Caco-2 (cell line): Measurements from ENCODE around the gene NARF. TPM values are rescaled to one million over a fixed set of nuclear protein-coding genes. Genes with fewer than 3 reads are reported as not detected.
A peak's percentile ranks its signal among the peaks of the same experiment; 100 is the strongest.

Experiments
- BruUV-seq: library from RNA; stranded (reverse); fragments of 400-500 nt; replicated peaks from 2 replicates; lab custom pipeline; 2021; lab: Mats Ljungman, UMichigan
- CTCF ChIA-PET: fragments of 300-600 bp; sonication (Branson Sonifier 250); formaldehyde crosslinking; loops from one replicate; lab custom pipeline; 2022; ENCODE audit warnings: antibody characterized with exemption; lab: Charles Lee
- POLR2A ChIA-PET: fragments of 300-600 bp; sonication (Branson Sonifier 250); formaldehyde crosslinking; loops from one replicate; lab custom pipeline; 2022; ENCODE audit warnings: antibody characterized with exemption; lab: Charles Lee
- DNase-seq, 2 experiments: peaks; one replicate each; pipeline versions ENCODE4 v3.0.0 to v3.0.0-alpha.2; 2020 to 2022
- H3K27me3 ChIP-seq: replicated peaks from 2 replicates; pipeline ENCODE4 v1.6.0; 2011; ENCODE audit warnings: low read length; ENCODE audit not compliant: control insufficient read depth, insufficient read depth
- H3K36me3 ChIP-seq: 2 replicates; pipeline ENCODE4 v1.5.1; 2011; ENCODE audit warnings: low read length; ENCODE audit not compliant: control insufficient read depth, insufficient read depth
- H3K4me1 ChIP-seq: fragments of 250-450 bp; sonication (Bioruptor Pico); 2 replicates; pipeline ENCODE4 v1.5.1; 2020; ENCODE audit warnings: mild to moderate bottlenecking
- H3K4me3 ChIP-seq: 2 replicates; pipeline ENCODE4 v1.5.1; 2011; ENCODE audit warnings: low read depth, mild to moderate bottlenecking, control low read depth, low read length
- H3K9me3 ChIP-seq: fragments of 250-450 bp; sonication (Bioruptor Pico); 2 replicates; pipeline ENCODE4 v1.5.1; 2020; ENCODE audit warnings: mild to moderate bottlenecking, moderate library complexity
- H3K27ac Mint-ChIP-seq: one replicate; pipeline ENCODE4 v1.8.0; 2022; ENCODE audit warnings: mixed read lengths; ENCODE audit not compliant: unreplicated experiment
- H3K27me3 Mint-ChIP-seq: one replicate; pipeline ENCODE4 v1.8.0; 2022; ENCODE audit warnings: mixed read lengths; ENCODE audit not compliant: insufficient read depth, unreplicated experiment
- H3K36me3 Mint-ChIP-seq: one replicate; pipeline ENCODE4 v1.8.0; 2022; ENCODE audit warnings: mild to moderate bottlenecking, mixed read lengths; ENCODE audit not compliant: insufficient read depth, unreplicated experiment
- H3K4me1 Mint-ChIP-seq: one replicate; pipeline ENCODE4 v1.8.0; 2022; ENCODE audit warnings: low read depth, mixed read lengths; ENCODE audit not compliant: unreplicated experiment
- H3K4me3 Mint-ChIP-seq: one replicate; pipeline ENCODE4 v1.8.0; 2022; ENCODE audit warnings: mild to moderate bottlenecking, moderate library complexity, mixed read lengths; ENCODE audit not compliant: unreplicated experiment
- H3K9me3 Mint-ChIP-seq: one replicate; pipeline ENCODE4 v1.8.0; 2022; ENCODE audit warnings: mixed read lengths; ENCODE audit not compliant: unreplicated experiment
- CTCF ChIP-seq, 2 experiments: fragments of 200-600 bp in 1 of 2; IDR thresholded peaks; 1 replicate in 1 of 2; 2 replicates in 1 of 2; pipeline versions ENCODE4 v1.5.1 to v1.8.0; 2011 to 2022; ENCODE audit warnings: antibody characterized with exemption in 1 of 2, control low read depth in 1 of 2, inconsistent platforms in 1 of 2, low read depth in 1 of 2, low read length in 1 of 2, mild to moderate bottlenecking in 1 of 2, moderate library complexity in 1 of 2; ENCODE audit not compliant: insufficient read depth in 1 of 2, severe bottlenecking in 1 of 2, unreplicated experiment in 1 of 2
- intact Hi-C: fragments of 100-400 bp; cut with micrococcal nuclease; formaldehyde crosslinking; loops from one replicate; pipeline ENCODE4 v1.10.0; 2022; ENCODE audit not compliant: unreplicated experiment
- total RNA-seq: library from RNA; stranded (reverse); gene quantifications from 2 replicates; pipeline ENCODE4 v1.2.3, GENCODE V29; 2022

Gene NARF
- total RNA-seq, 1 experiment from 2014 or later, result 62.1 TPM

GRCh38 chr17:82414548-82415281 lies 43.8 kb upstream of the NARF start:
- TF ChIP-seq CTCF (IDR thresholded peaks at IDR 0.05; ENCODE audit: insufficient read depth in 1 of 2, low read depth in 1 of 2, low read length in 1 of 2, severe bottlenecking in 1 of 2, unreplicated experiment in 1 of 2), result peak; percentile 36 to 67
- no peaks in the 10 kb centered on the region for H3K4me1 Mint-ChIP-seq
- Histone ChIP-seq H3K4me3 (no peak overlapping the region), H3K27me3 (no peaks in the 10 kb centered on the region), H3K9me3 (no peaks in the 10 kb centered on the region), H3K4me1 (0 out of 2 replicates have a peak, but pooled peaks cover 3% of the 10 kb centered on the region), H3K36me3 (peaks cover 2% of the 10 kb centered on the region; the same call in 1 of the 2 replicates)
- ChIA-PET CTCF (no interaction called here), POLR2A (no interaction called here)
- no peaks in the 10 kb centered on the region for H3K36me3 Mint-ChIP-seq
- intact Hi-C loops, result loop anchor here (5.0 kb wide), 1 partner anchor 62 kb away; no protein-coding TSS in a partner anchor
- peak; percentile 63 to 85 for DNase-seq
- BruUV-seq, result no TSS peak
- H3K4me3 Mint-ChIP-seq, result no peak overlapping the region
- no peaks in the 10 kb centered on the region for H3K9me3 Mint-ChIP-seq
- H3K27me3 Mint-ChIP-seq, result no peaks in the 10 kb centered on the region
- H3K27ac Mint-ChIP-seq, result no peak overlapping the region

- 0 out of 2 replicates have a peak, but pooled peaks cover 3% of the 10 kb centered on the region for H3K4me1 ChIP-seq
- Mint-ChIP-seq H3K27me3 (no peaks in the 10 kb centered on the region), H3K4me1 (no peaks in the 10 kb centered on the region), H3K36me3 (peaks cover 5% of the 10 kb centered on the region), H3K4me3 (no peak overlapping the region), H3K9me3 (no peaks in the 10 kb centered on the region), H3K27ac (no peak overlapping the region)
- H3K9me3 ChIP-seq, result no peaks in the 10 kb centered on the region
- H3K27me3 ChIP-seq, result no peaks in the 10 kb centered on the region
- POLR2A ChIA-PET, result no interaction called here
- CTCF ChIA-PET, result no interaction called here
- BruUV-seq, result no TSS peak
- DNase-seq, result no peak
- no peak overlapping the region for H3K4me3 ChIP-seq
- intact Hi-C loops, result no loop called here
- H3K36me3 ChIP-seq, result 0 out of 2 replicates have a peak, but pooled peaks cover 2% of the 10 kb centered on the region
- TF ChIP-seq CTCF (IDR thresholded peaks at IDR 0.05; ENCODE audit: insufficient read depth in 1 of 2, low read depth in 1 of 2, low read length in 1 of 2, severe bottlenecking in 1 of 2, unreplicated experiment in 1 of 2), result no peak
These were observed 43.2 kb upstream of the NARF start for GRCh38 chr17:82415336-82415735.

GRCh38 chr17:82415786-82416185 lies 42.8 kb upstream of the NARF start:
- H3K27me3 Mint-ChIP-seq, result no peaks in the 10 kb centered on the region
- intact Hi-C loops, result no loop called here
- no peak for DNase-seq
- H3K27me3 ChIP-seq, result no peaks in the 10 kb centered on the region
- no peaks in the 10 kb centered on the region for H3K9me3 ChIP-seq
- H3K4me3 ChIP-seq, result no peak overlapping the region
- H3K9me3 Mint-ChIP-seq, result no peaks in the 10 kb centered on the region
- no peak overlapping the region for H3K27ac Mint-ChIP-seq
- no peak for TF ChIP-seq CTCF (IDR thresholded peaks at IDR 0.05; ENCODE audit: insufficient read depth in 1 of 2, low read depth in 1 of 2, low read length in 1 of 2, severe bottlenecking in 1 of 2, unreplicated experiment in 1 of 2)
- BruUV-seq, result no TSS peak
- H3K36me3 ChIP-seq, result 0 out of 2 replicates have a peak, but pooled peaks cover 2% of the 10 kb centered on the region
- no peak overlapping the region for H3K4me3 Mint-ChIP-seq
- ChIA-PET CTCF (no interaction called here), POLR2A (no interaction called here)
- no peaks in the 10 kb centered on the region for H3K4me1 Mint-ChIP-seq
- H3K4me1 ChIP-seq, result 0 out of 2 replicates have a peak, but pooled peaks cover 3% of the 10 kb centered on the region
- peaks cover 9% of the 10 kb centered on the region for H3K36me3 Mint-ChIP-seq
